ENCODE data around the gene TMEM273. TPM values are rescaled to one million over a fixed set of nuclear protein-coding genes. Genes with fewer than 3 reads are reported as not detected.

TMEM273 gene
- total and polyA plus RNA-seq, 4 donors = 3.5 to 10.9 (median 6.6) TPM

- Histone ChIP-seq H3K9me3 (ENCODE audit: control insufficient read depth, insufficient read depth, low read length) (no peaks in the 10 kb centered on the region), H3K27ac (ENCODE audit: low read depth, low read length) (no peak overlapping the region), H3K36me3 (ENCODE audit: control insufficient read depth, insufficient read depth, low read length) (no peaks in the 10 kb centered on the region), H3K27me3 (ENCODE audit: control insufficient read depth, insufficient read depth, low read length) (no peaks in the 10 kb centered on the region), H3K4me1 (ENCODE audit: control insufficient read depth, insufficient read depth, low read length) (peaks cover 10% of the 10 kb centered on the region), H3K4me3 (ENCODE audit: low read depth, low read length) (no peak overlapping the region)
- WGBS (ENCODE audit: insufficient coverage) = 80% methylated on average over 1 of the region's 1 CpG
- no peak for DNase-seq (ENCODE audit: low read depth in 4 of 6, low spot score in 6 of 6)
These were observed 3.2 kb upstream of the TMEM273 start for GRCh38 chr10:49191349-49191748.

- no peaks in the 10 kb centered on the region for H3K9me3 ChIP-seq (ENCODE audit: control insufficient read depth, insufficient read depth, low read length)
- WGBS (ENCODE audit: insufficient coverage) = 94% methylated on average over 6 of the region's 6 CpGs
- H3K4me3 ChIP-seq (ENCODE audit: low read depth, low read length) = no peak overlapping the region
- DNase-seq (ENCODE audit: low read depth in 4 of 6, low spot score in 6 of 6) = no peak
- H3K27ac ChIP-seq (ENCODE audit: low read depth, low read length) = no peak overlapping the region
- no peaks in the 10 kb centered on the region for H3K36me3 ChIP-seq (ENCODE audit: control insufficient read depth, insufficient read depth, low read length)
- peaks cover 10% of the 10 kb centered on the region for H3K4me1 ChIP-seq (ENCODE audit: control insufficient read depth, insufficient read depth, low read length)
- no peaks in the 10 kb centered on the region for H3K27me3 ChIP-seq (ENCODE audit: control insufficient read depth, insufficient read depth, low read length)
These were observed 1.2 kb upstream of the TMEM273 start for GRCh38 chr10:49189422-49189821.

- 70% methylated on average over 3 of the region's 8 CpGs for WGBS (ENCODE audit: insufficient coverage)
- no peak overlapping the region for H3K27ac ChIP-seq (ENCODE audit: low read depth, low read length)
- DNase-seq (ENCODE audit: low read depth in 4 of 6, low spot score in 6 of 6) = no peak
These were observed 1.1 kb downstream of the TMEM273 start for GRCh38 chr10:49187044-49187484.

DNA sequence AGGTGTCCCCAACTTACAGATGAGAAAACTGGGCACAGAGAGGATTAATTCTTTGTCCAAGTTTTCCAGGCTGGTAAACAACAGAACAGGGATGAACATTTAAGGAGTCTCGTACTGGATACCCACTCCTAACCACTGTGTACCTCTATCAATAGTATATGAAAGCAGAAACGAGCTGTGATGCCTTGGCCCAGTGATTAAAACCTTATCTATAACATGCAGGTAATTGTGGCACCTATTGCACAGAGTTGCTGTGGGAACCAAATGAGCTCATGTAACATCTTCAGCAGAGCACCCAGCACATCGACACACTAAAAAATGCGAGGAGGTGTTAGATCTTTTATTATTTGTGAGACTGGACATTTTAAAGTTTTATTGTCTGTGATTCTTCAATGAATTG, 1.6 kb downstream of the TMEM273 start:
- no peaks in the 10 kb centered on the region for H3K9me3 ChIP-seq (ENCODE audit: control insufficient read depth, insufficient read depth, low read length)
- 80% methylated on average over 1 of the region's 4 CpGs for WGBS (ENCODE audit: insufficient coverage)
- no peak overlapping the region for H3K27ac ChIP-seq (ENCODE audit: low read depth, low read length)
- no peaks in the 10 kb centered on the region for H3K36me3 ChIP-seq (ENCODE audit: control insufficient read depth, insufficient read depth, low read length)
- H3K27me3 ChIP-seq (ENCODE audit: control insufficient read depth, insufficient read depth, low read length) = no peaks in the 10 kb centered on the region
- no peak overlapping the region for H3K4me3 ChIP-seq (ENCODE audit: low read depth, low read length)
- peaks cover 10% of the 10 kb centered on the region for H3K4me1 ChIP-seq (ENCODE audit: control insufficient read depth, insufficient read depth, low read length)
- DNase-seq (ENCODE audit: low read depth in 4 of 6, low spot score in 6 of 6) = no peak

More at GRCh38 chr10:49187044-49187484, 1.1 kb downstream of the TMEM273 start:
- Histone ChIP-seq H3K4me1 (ENCODE audit: control insufficient read depth, insufficient read depth, low read length) (peaks cover 10% of the 10 kb centered on the region), H3K27me3 (ENCODE audit: control insufficient read depth, insufficient read depth, low read length) (no peaks in the 10 kb centered on the region), H3K4me3 (ENCODE audit: low read depth, low read length) (no peak overlapping the region), H3K36me3 (ENCODE audit: control insufficient read depth, insufficient read depth, low read length) (no peaks in the 10 kb centered on the region), H3K9me3 (ENCODE audit: control insufficient read depth, insufficient read depth, low read length) (no peaks in the 10 kb centered on the region)

DNA sequence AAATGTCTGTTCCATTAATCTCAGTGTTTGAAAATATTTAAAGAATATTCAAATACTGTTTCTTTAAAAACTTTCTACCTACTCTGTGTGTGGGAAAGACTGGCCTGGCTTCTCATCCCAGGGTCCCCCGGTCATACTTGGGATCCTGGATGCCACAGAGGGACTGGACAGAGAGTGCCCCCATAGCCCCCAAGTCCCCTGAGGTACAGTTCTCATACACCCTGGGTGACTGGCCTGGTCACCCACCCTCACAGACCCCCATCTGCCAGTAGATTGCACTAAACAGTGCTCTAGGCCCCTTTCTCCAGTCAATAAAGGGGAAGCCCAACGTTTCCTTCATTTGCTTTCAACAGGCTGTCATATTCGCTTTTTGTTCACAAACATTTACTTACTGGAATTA, 3.0 kb downstream of the TMEM273 start:
- no peak for DNase-seq (ENCODE audit: low read depth in 4 of 6, low spot score in 6 of 6)

DNA sequence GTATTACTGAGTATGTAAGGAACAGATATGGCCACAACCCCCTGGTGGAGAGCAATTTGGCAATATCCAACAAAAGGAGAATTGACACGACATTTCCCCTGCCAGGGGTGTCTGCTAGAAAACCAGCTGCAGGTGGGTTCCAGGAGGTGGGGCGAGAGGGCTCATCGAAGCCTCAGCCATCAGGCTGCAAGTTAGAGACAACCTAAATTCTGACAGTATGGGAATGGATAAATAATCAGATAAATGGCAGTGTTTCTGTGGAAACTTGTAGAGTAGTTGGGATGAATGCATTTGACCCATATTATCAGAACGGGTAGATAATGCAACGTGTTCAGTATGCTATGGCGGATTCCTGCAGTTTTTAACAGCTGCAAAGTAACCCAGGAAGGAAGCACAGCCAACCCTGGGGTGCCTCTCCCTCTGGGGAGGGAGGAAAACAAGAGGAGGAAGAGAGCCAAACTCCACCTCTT, 3.5 kb downstream of the TMEM273 start:
- H3K4me3 ChIP-seq (ENCODE audit: low read depth, low read length) = no peak overlapping the region
- 49% methylated on average over 5 of the region's 6 CpGs for WGBS (ENCODE audit: insufficient coverage)
- H3K27ac ChIP-seq (ENCODE audit: low read depth, low read length) = no peak overlapping the region
- H3K9me3 ChIP-seq (ENCODE audit: control insufficient read depth, insufficient read depth, low read length) = no peaks in the 10 kb centered on the region
- no peak for DNase-seq (ENCODE audit: low read depth in 4 of 6, low spot score in 6 of 6)
- no peaks in the 10 kb centered on the region for H3K27me3 ChIP-seq (ENCODE audit: control insufficient read depth, insufficient read depth, low read length)
- H3K36me3 ChIP-seq (ENCODE audit: control insufficient read depth, insufficient read depth, low read length) = no peaks in the 10 kb centered on the region
- H3K4me1 ChIP-seq (ENCODE audit: control insufficient read depth, insufficient read depth, low read length) = peaks cover 10% of the 10 kb centered on the region

More for the DNA sequence above, 3.0 kb downstream of the TMEM273 start:
- Histone ChIP-seq H3K4me3 (ENCODE audit: low read depth, low read length) (no peak overlapping the region), H3K36me3 (ENCODE audit: control insufficient read depth, insufficient read depth, low read length) (no peaks in the 10 kb centered on the region), H3K27ac (ENCODE audit: low read depth, low read length) (no peak overlapping the region), H3K9me3 (ENCODE audit: control insufficient read depth, insufficient read depth, low read length) (no peaks in the 10 kb centered on the region), H3K4me1 (ENCODE audit: control insufficient read depth, insufficient read depth, low read length) (peaks cover 10% of the 10 kb centered on the region), H3K27me3 (ENCODE audit: control insufficient read depth, insufficient read depth, low read length) (no peaks in the 10 kb centered on the region)
- 86% methylated on average over 1 of the region's 3 CpGs for WGBS (ENCODE audit: insufficient coverage)

- no peaks in the 10 kb centered on the region for H3K27me3 ChIP-seq (ENCODE audit: control insufficient read depth, insufficient read depth, low read length)
- DNase-seq (ENCODE audit: low read depth in 4 of 6, low spot score in 6 of 6) = no peak
- WGBS (ENCODE audit: insufficient coverage) = 73% methylated on average over 2 of the region's 5 CpGs
- H3K9me3 ChIP-seq (ENCODE audit: control insufficient read depth, insufficient read depth, low read length) = no peaks in the 10 kb centered on the region
- H3K4me1 ChIP-seq (ENCODE audit: control insufficient read depth, insufficient read depth, low read length) = peaks cover 7% of the 10 kb centered on the region
- H3K4me3 ChIP-seq (ENCODE audit: low read depth, low read length) = no peak overlapping the region
- H3K36me3 ChIP-seq (ENCODE audit: control insufficient read depth, insufficient read depth, low read length) = no peaks in the 10 kb centered on the region
- H3K27ac ChIP-seq (ENCODE audit: low read depth, low read length) = no peak overlapping the region
These were observed 4.3 kb downstream of the TMEM273 start for GRCh38 chr10:49183596-49184542.

DNA sequence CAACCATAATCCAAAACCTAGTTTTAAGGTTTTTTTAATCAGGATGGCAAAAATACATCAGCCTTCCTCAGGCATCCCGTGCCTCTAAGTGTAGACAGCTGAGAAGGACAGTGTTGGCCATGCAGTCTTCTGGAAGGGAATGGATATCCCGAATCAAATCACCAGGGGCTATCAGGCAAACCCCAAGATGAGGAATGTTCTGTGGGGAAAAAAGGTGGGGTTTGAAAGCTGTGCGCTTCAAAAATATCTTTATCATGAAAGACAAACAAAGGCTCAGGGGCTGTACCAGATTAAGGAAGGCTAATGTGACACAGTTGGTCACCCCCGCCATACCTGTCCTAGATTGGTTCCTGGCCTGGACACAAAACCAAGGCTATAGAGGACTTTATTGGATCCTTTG, 5.4 kb downstream of the TMEM273 start:
- no CpG with 5 or more reads among the region's 4 CpGs for WGBS (ENCODE audit: insufficient coverage)
- no peak overlapping the region for H3K27ac ChIP-seq (ENCODE audit: low read depth, low read length)
- H3K9me3 ChIP-seq (ENCODE audit: control insufficient read depth, insufficient read depth, low read length) = no peaks in the 10 kb centered on the region
- DNase-seq (ENCODE audit: low read depth in 4 of 6, low spot score in 6 of 6) = no peak
- H3K36me3 ChIP-seq (ENCODE audit: control insufficient read depth, insufficient read depth, low read length) = no peaks in the 10 kb centered on the region
- H3K4me1 ChIP-seq (ENCODE audit: control insufficient read depth, insufficient read depth, low read length) = no peaks in the 10 kb centered on the region
- H3K27me3 ChIP-seq (ENCODE audit: control insufficient read depth, insufficient read depth, low read length) = no peaks in the 10 kb centered on the region
- no peak overlapping the region for H3K4me3 ChIP-seq (ENCODE audit: low read depth, low read length)

DNA sequence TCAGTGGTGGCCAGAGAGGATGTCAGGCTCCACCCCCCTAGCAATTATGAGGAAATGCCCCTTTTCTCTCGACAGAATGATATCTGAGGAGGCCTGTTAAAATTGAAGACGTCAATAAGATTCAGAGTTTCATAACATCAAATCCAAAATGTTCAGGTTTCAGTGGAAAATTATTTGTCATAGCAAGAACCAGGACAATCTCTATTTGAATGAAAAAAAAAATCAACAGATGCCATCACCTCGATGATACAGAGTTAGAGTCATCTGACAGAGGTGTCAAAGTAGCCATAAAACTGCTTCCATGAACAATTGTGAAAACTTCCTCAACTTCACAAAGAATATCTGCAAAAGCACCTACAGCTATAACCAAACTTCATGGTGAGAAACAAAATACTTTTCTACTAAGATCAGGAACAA, 7.7 kb downstream of the TMEM273 start:
- Histone ChIP-seq H3K27ac (ENCODE audit: low read depth, low read length) (no peak overlapping the region), H3K4me1 (ENCODE audit: control insufficient read depth, insufficient read depth, low read length) (peaks cover 14% of the 10 kb centered on the region), H3K4me3 (ENCODE audit: low read depth, low read length) (no peak overlapping the region), H3K9me3 (ENCODE audit: control insufficient read depth, insufficient read depth, low read length) (no peaks in the 10 kb centered on the region), H3K27me3 (ENCODE audit: control insufficient read depth, insufficient read depth, low read length) (no peaks in the 10 kb centered on the region), H3K36me3 (ENCODE audit: control insufficient read depth, insufficient read depth, low read length) (no peaks in the 10 kb centered on the region)
- WGBS (ENCODE audit: insufficient coverage) = no CpG with 5 or more reads among the region's 3 CpGs
- no peak for DNase-seq (ENCODE audit: low read depth in 4 of 6, low spot score in 6 of 6)

Data from spinal cord (tissue), 10 donors.